Lower lobe of right lung (tissue), 2 donors: ENCODE measurements around the gene PNKP. TPM values are rescaled to one million over a fixed set of nuclear protein-coding genes. Genes with fewer than 3 reads are reported as not detected.

Source experiments
- ATAC-seq, 2 donors: fragments of 200-7000 bp; cut with Tn5 transposase; one replicate each; pipeline ENCODE4 v1.9.1; 2020 to 2022; ENCODE audit warnings: mild to moderate bottlenecking in 2 of 2, moderate library complexity in 2 of 2
- DNase-seq: peaks from one replicate; pipeline ENCODE4 v3.0.0-alpha.2; 2020
- H3K27ac ChIP-seq: fragments of 200-600 bp; one replicate; pipeline ENCODE4 v1.8.0; 2022
- H3K27me3 ChIP-seq: fragments of 200-600 bp; one replicate; pipeline ENCODE4 v1.8.0; 2022; ENCODE audit warnings: low read depth
- H3K36me3 ChIP-seq: fragments of 200-600 bp; one replicate; pipeline ENCODE4 v1.8.0; 2022; ENCODE audit warnings: mild to moderate bottlenecking
- H3K4me1 ChIP-seq: fragments of 200-600 bp; one replicate; pipeline ENCODE4 v1.8.0; 2022
- H3K4me3 ChIP-seq: fragments of 200-600 bp; one replicate; pipeline ENCODE4 v1.8.0; 2022; ENCODE audit warnings: mild to moderate bottlenecking
- H3K9me3 ChIP-seq: fragments of 200-600 bp; one replicate; pipeline ENCODE4 v1.8.0; 2022
- intact Hi-C: fragments of 100-400 bp; cut with DNase I; formaldehyde crosslinking; loops from one replicate; pipeline ENCODE4 v1.11.0; 2022
- total RNA-seq: library from RNA; stranded (reverse); fragmentation: NEBNext Ultra II Directional; extraction: Animal tissue kit (Norgen Biotek cat#: 25700); gene quantifications from one replicate; pipeline ENCODE4 v1.2.1, GENCODE V29; 2021
- TF ChIP-seq, protein P1 (sequence below): fragments of 200-600 bp; IDR thresholded peaks from one replicate; pipeline ENCODE4 v1.8.0; 2022; ENCODE audit warnings: antibody characterized with exemption, mild to moderate bottlenecking
- donor health status: DM: no; HTN: yes; CAD: no; lungs with severe emphysema.

Gene PNKP
- total RNA-seq, 1 donor from 2014 or later, result 78.0 TPM

DNA sequence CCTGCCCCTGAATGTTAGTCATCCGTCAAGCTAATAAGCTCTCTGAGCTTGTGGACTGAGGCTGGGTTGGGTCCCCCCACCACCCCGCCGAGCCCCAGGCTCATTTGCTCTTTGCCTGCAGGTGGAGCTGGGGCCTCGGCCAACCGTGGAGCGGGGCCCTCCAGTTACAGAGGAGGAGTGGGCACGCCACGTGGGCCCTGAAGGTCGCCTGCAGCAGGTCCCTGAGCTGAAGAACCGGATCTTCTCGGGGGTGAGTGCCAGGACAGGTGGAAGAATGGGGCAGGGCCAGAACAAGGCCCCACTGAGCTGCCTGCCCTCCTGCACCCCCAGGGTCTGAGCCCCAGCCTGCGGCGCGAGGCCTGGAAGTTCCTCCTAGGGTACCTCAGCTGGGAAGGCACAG, 15.3 kb upstream of the PNKP start:
- H3K36me3 ChIP-seq, result peaks cover 83% of the 10 kb centered on the region
- H3K4me1 ChIP-seq, result peaks cover 15% of the 10 kb centered on the region
- DNase-seq (no peak), ATAC-seq (no peak)
- no peak overlapping the region for H3K4me3 ChIP-seq
- no peak overlapping the region for H3K27ac ChIP-seq
- intact Hi-C loops, result no loop called here
- TF ChIP-seq, protein P1, sequence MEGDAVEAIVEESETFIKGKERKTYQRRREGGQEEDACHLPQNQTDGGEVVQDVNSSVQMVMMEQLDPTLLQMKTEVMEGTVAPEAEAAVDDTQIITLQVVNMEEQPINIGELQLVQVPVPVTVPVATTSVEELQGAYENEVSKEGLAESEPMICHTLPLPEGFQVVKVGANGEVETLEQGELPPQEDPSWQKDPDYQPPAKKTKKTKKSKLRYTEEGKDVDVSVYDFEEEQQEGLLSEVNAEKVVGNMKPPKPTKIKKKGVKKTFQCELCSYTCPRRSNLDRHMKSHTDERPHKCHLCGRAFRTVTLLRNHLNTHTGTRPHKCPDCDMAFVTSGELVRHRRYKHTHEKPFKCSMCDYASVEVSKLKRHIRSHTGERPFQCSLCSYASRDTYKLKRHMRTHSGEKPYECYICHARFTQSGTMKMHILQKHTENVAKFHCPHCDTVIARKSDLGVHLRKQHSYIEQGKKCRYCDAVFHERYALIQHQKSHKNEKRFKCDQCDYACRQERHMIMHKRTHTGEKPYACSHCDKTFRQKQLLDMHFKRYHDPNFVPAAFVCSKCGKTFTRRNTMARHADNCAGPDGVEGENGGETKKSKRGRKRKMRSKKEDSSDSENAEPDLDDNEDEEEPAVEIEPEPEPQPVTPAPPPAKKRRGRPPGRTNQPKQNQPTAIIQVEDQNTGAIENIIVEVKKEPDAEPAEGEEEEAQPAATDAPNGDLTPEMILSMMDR, result no peak
- H3K9me3 ChIP-seq, result no peaks in the 10 kb centered on the region
- no peaks in the 10 kb centered on the region for H3K27me3 ChIP-seq

DNA sequence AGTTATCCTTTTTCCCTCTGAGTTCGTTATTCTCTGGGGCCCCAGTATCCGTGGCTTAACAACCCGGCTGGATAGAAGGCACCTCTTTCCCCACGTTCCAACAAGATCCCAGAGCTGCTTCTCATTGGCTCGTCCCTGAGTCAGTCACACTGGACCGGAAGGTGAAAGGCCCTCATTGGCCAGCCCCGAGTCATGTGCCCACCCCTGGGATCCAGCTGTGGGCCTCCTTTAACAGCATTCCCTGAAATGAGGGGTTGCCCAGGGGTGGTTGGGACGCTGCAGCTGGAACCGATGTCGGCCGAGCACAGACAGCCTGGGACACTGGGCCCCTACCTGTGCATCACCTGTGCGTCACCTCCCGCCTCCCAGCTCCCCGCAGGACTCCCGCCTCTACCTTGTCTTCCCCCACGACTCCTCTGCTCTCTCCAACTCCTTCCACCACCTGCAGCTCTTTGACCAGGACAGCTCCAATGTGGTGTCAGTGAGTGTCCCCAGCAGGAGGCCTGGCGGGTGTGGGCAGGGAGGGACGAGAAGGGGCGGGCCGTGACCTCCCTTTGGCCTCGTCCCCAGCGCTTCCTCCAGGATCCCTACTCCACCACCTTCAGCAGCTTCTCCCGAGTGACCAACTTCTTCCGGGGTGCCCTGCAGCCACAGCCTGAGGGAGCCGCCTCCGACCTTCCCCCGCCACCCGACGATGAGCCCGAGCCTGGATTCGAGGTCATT, 14.5 kb upstream of the PNKP start:
- TF ChIP-seq, protein P1, result no peak
- Histone ChIP-seq H3K9me3 (no peaks in the 10 kb centered on the region), H3K4me3 (no peak overlapping the region), H3K27me3 (no peaks in the 10 kb centered on the region), H3K36me3 (peaks cover 83% of the 10 kb centered on the region), H3K4me1 (peaks cover 15% of the 10 kb centered on the region), H3K27ac (no peak overlapping the region)
- intact Hi-C loops, result no loop called here
- ATAC-seq (no peak), DNase-seq (no peak)

DNA sequence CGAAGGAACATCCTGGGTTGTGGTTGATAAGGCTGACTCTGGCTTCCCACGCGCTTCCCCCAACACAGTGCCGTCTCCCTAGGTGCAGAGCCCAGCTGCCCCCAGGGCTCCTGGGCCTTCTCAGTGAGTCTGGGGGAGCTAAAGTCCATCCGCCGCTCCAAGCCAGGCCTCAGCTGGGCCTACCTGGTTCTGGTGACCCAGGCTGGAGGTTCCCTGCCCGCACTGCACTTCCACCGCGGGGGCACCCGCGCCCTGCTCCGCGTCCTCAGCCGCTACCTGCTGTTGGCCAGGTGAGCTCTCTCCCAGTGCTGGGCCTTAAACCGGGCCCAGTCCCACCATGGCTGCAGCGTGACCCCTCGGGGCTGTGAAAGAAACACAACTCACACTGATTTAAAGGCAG, 13.8 kb upstream of the PNKP start:
- no peak overlapping the region for H3K4me3 ChIP-seq
- H3K27me3 ChIP-seq, result no peaks in the 10 kb centered on the region
- H3K36me3 ChIP-seq, result peaks cover 79% of the 10 kb centered on the region
- no peak overlapping the region for H3K27ac ChIP-seq
- no peaks in the 10 kb centered on the region for H3K9me3 ChIP-seq
- DNase-seq, result peak; percentile 44
- intact Hi-C loops, result no loop called here
- no peak for ATAC-seq
- peaks cover 15% of the 10 kb centered on the region for H3K4me1 ChIP-seq
- TF ChIP-seq, protein P1, result no peak

DNA sequence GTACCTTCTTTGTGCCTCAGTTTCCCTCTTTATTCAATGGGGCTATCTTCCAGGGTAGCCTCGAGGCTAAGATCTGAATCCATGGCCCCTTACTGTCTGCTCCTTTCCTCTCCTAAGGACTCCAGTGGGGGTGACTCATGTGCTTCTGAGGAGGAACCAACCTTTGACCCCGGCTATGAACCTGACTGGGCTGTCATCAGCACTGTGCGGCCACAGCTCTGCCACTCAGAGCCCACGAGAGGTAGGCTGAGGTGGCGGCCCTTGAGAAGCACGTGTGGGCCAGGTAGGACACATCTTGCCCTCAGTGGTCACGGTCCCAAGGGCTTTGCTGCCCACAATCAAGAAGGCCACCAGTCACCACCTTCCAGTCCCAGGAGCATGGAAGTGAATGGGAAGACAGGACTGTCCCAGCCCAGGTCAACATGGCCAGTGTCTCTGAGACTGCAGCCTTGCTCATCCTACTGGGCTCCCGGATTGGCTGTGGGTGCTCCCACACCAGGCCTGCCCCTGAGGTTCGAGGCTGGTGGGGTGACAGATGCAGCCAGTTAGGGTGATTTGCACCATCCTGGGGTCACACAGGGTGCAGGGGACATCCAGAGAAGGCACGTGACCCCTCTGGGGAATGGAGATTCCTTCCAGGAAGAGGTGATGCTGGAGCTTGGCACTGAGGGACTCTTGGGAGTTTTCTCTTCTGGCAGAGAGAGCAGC, 12.9 kb upstream of the PNKP start:
- H3K27me3 ChIP-seq, result no peaks in the 10 kb centered on the region
- intact Hi-C loops, result no loop called here
- TF ChIP-seq, protein P1, result no peak
- ATAC-seq, result no peak
- H3K9me3 ChIP-seq, result no peaks in the 10 kb centered on the region
- peak; percentile 46 for DNase-seq
- H3K36me3 ChIP-seq, result peaks cover 70% of the 10 kb centered on the region
- no peak overlapping the region for H3K27ac ChIP-seq
- peaks cover 21% of the 10 kb centered on the region for H3K4me1 ChIP-seq
- no peak overlapping the region for H3K4me3 ChIP-seq

DNA sequence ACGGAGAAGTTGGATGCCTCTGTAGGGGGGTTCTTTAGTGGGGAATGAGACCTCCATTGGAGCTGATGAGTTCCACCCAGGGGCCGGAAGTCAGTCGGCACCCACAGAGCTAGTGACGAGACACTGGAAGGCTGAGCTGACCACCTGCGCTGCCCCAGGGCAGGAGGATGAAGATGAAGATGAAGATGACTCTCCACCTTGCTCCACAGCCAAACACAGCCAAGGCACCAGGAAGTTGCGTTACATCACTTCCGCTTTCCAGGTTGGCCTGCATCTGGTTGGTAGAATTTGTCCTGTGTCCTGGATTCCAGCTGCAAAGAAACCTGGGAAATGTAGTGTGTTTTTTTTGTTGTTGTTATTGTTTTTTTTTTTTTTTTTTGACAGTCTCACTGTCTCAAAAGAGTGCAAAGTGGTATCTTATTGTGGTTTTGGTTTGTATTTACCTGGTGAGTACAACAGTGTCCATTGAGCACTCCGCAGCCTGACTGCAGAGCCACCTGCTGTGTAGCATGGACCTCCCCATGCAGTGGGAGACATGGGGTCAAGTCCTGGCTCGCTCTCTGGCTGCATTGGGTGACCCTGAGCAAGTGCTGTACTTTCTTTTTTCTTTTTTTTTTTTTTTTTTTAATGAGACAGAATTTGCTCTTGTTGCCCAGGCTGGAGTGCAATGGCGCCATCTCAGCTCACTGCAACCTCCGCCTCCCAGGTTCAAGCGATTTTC, 12.0 kb upstream of the PNKP start:
- Histone ChIP-seq H3K27ac (no peak overlapping the region), H3K36me3 (peaks cover 61% of the 10 kb centered on the region), H3K4me1 (peaks cover 26% of the 10 kb centered on the region), H3K9me3 (no peaks in the 10 kb centered on the region), H3K4me3 (no peak overlapping the region), H3K27me3 (no peaks in the 10 kb centered on the region)
- TF ChIP-seq, protein P1, result no peak
- DNase-seq (peak; percentile 51), ATAC-seq (no peak)
- intact Hi-C loops, result no loop called here
